ENCODE data around the gene PRKCA. TPM values are rescaled to one million over a fixed set of nuclear protein-coding genes. Genes with fewer than 3 reads are reported as not detected.
"Not testable (repeated sequence)": the region's sequence is repeated elsewhere in the genome, so short reads cannot be mapped to it uniquely, and the experiment has no call there.

The PRKCA gene
- polyA plus RNA-seq, 3 donors = 24.5 to 28.5 (median 27.0) TPM

GRCh38 chr17:66443606-66444005, 141.2 kb downstream of the PRKCA start:
- no peak for DNase-seq (ENCODE audit: extremely low read depth in 1 of 11, low read depth in 9 of 11, low spot score in 4 of 11)

DNA sequence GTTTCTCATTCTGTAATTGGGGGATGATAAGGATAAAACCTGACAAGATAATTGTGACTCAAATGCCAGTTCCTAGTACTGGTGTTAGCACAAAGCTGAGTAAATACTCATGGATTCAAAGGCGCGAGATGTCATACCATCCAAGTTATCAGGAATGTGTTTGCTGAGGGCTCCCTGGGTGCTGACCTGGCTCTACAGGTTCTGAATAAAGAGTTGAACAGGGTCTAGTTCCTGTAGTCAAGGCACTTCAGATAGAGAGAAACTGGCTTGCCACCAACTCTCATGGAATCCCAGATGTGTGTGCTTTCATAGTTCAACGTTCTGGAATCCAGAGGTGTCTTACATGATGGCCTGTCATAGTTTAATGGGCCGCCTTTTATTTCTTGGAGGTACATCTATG, 141.6 kb downstream of the PRKCA start:
- no peak for DNase-seq (ENCODE audit: extremely low read depth in 1 of 11, low read depth in 9 of 11, low spot score in 4 of 11)

DNA sequence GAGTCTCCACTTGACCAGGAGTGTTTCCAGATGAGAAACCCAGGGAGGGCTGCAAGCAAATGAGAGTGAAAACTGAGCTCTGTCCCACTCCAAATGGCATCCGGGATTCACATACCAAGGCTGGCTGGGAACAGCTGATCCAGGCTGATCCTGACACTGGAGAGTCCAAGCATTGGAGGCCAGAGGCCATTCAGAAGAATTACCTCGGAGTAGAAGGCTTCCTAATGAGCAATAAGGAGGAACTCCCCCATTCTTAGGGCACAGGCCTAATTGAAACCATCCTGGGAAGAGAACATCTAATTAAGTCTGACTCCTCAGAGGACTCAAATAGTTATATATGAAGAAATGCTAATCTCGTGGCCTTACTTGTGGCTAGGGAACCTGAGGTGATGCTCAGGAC, 142.8 kb downstream of the PRKCA start:
- no peak for DNase-seq (ENCODE audit: extremely low read depth in 1 of 11, low read depth in 9 of 11, low spot score in 4 of 11)

DNA sequence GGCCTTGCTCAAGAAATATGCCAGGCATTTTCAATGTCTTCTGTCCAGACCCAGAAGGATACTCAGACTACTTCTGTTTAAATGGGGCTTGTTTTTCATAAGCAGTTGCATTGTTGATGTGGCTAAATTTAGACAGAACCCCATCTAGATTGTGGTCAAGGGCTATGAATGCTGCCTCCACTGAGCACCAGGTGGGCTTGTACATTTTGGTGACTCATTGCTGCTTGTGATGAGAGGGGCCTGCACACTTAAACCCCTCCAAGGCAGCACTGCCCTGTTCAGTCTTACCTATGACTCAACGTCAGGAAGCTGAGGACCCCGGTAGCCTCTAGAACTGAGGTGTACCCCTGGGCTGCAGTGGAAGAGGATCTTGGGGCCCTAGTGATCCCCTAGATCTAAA, 144.0 kb downstream of the PRKCA start:
- no peak for DNase-seq (ENCODE audit: extremely low read depth in 1 of 11, low read depth in 9 of 11, low spot score in 4 of 11)

DNA sequence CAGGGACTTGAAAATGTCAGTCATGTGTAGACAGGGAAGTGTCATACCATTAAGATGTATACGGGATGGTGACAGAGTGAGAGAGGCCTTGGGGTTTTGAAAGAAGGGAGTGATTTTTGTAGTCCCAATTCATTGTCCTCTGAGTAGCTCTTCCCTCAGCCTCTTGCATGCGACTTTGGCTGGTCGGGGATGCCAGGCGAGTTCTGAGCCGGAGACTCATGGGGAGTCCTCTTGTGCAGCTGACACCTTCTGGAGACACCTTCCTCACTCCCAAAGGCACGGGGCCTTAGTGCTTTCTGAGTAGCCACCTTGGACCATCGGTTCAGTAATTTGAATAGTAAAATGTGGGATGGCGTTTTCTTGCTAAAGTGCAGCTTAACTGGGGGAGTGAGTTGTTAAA, 144.7 kb downstream of the PRKCA start:
- DNase-seq (ENCODE audit: extremely low read depth in 1 of 11, low read depth in 9 of 11, low spot score in 4 of 11) = no peak

- DNase-seq (ENCODE audit: extremely low read depth in 1 of 11, low read depth in 9 of 11, low spot score in 4 of 11) = no peak
Observed at GRCh38 chr17:66448026-66448639, 145.7 kb downstream of the PRKCA start.

DNA sequence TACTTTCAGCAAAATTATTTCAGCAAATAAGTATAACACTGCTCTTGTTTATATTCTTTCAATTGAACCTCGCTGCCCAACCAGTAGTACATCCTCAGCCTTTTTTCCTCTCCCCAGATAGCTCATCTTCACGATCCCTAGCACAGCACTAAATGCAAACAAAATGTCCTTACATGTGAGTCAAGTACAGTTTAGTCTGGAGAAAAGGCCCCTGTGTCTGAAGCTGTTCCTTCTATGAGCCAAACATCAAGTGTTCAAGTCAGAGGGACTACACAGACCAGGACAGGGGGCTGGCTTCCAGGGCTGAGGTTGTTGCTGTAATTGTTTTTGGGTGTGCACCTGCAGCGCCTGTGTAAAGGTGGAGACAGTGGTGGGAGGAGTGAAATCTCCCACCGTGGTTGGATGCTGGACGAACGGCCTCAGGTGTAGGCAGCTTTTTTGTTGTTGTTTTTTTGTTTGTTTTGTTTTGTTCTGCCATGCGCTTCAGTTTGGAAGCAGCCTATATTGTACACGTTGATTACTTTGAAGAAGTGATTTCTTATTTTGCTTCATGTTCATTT, 147.1 kb downstream of the PRKCA start:
- no peak for DNase-seq (ENCODE audit: extremely low read depth in 1 of 11, low read depth in 9 of 11, low spot score in 4 of 11)

GRCh38 chr17:66450008-66450851, 147.8 kb downstream of the PRKCA start:
- no peak for DNase-seq (ENCODE audit: extremely low read depth in 1 of 11, low read depth in 9 of 11, low spot score in 4 of 11)

GRCh38 chr17:66450852-66451158, 148.4 kb downstream of the PRKCA start:
- DNase-seq (ENCODE audit: extremely low read depth in 1 of 11, low read depth in 9 of 11, low spot score in 4 of 11) = no peak

DNA sequence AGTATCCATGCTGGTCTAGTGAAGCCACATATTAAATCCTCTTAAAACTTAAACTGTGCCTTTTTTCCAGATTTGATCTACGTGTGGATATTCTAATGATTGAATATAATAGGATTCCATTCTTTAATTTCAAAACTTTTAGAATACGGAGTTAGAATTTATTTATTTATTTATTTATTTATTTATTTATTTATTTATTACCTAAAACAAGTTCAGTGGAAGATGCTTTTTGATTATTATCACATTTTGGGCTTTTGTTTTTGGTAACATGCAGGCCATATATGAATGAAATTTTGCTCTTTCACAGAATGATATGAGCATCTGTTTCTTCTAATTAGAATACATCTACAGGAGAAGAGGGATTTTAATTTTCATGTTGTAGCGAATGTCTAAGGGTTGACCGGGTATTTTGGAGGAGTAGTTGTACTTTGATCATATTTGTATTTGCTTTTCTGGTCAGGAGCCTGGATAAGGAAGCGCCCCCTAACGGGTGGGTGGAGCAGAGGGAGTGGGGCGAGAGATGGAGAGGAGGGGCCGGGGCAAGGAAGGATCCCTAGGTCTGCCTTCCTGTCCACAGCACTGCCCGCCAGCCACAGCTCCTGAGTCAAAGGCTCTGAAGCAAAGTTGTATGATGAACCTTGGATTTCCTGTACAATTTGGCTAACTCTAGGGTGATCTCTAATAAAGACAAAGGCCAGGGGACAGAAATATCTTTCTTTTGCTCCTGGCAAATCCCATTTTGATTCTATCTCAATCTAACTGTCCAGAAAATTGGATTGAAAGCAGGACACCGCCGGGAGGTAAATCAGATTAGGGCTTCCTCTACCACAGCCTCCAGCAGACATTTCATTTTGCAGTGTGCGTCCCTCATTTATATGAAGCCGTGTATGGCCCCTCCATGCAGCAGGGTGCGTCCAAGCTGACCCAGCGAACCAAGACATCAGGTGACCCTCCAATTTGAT, 149.1 kb downstream of the PRKCA start:
- no peak for DNase-seq (ENCODE audit: extremely low read depth in 1 of 11, low read depth in 9 of 11, low spot score in 4 of 11)

- DNase-seq (ENCODE audit: extremely low read depth in 1 of 11, low read depth in 9 of 11, low spot score in 4 of 11) = no peak
Observed at GRCh38 chr17:66455060-66455459, 152.6 kb downstream of the PRKCA start.

DNA sequence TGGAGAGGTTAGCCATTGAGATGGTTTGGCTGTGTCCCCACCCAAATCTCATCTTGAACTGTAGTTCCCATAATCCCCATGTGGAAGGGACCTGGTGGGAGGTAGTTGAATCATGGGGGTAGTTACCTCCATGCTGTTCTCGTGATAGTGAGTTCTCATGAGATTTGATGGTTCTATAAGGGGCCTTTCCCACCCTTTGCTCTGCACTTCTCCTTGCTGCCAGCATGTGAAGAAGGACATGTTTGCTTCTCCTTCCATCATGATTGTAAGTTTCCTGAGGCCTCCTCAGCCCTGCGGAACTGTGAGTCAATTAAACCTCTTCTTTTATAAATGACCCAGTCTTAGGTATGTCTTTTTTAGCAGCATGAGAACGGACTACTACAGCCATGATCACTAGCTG, 155.1 kb downstream of the PRKCA start:
- not testable (repeated sequence) for DNase-seq (ENCODE audit: extremely low read depth in 1 of 11, low read depth in 9 of 11, low spot score in 4 of 11)

GRCh38 chr17:66458782-66459181, 156.4 kb downstream of the PRKCA start:
- no peak for DNase-seq (ENCODE audit: extremely low read depth in 1 of 11, low read depth in 9 of 11, low spot score in 4 of 11)

DNA sequence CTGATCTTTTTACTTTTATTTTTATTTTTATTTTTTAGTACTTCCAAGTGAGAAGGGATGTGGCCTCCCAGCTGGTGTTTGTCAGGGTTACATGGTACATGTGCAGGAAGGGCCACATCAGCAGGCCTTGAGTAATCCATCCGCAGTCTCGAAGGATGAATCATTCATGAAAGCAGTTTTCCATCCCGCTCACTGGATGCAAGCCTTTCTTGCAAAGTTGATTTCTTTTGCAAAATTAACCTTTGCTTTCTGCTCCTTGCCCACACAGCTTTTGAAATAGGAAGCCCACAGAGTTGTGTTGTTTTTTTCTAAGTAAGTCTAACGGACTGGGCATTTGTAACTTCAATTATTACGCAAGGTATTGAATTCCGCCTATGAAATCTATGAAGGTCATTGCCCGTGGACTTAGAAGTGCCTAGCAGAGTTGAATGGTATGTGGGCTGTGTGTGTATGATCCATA, 157.4 kb downstream of the PRKCA start:
- peak in 5 of 11 donors; percentile 36 to 52 (median 47) for DNase-seq (ENCODE audit: extremely low read depth in 1 of 11, low read depth in 9 of 11, low spot score in 4 of 11)

DNA sequence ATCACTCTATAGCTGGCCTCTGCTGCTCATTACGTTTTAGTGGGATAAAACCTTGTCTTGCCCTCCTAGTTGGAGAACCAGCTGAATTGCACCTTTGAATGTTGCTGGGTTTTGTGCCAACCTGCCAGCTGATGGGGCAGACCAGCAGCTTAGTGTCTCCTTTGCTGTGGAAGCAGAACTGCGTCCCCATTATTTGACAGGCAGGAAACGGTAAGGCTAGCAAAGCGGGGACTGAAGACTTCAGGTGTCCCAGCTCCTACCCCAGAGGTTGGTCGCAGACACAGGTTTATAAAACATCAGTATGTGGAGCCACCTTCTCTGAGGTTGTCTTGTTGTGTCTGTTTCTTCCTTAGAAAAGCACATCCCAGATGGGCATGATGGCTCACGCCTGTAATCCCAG, 158.1 kb downstream of the PRKCA start:
- no peak for DNase-seq (ENCODE audit: extremely low read depth in 1 of 11, low read depth in 9 of 11, low spot score in 4 of 11)

DNA sequence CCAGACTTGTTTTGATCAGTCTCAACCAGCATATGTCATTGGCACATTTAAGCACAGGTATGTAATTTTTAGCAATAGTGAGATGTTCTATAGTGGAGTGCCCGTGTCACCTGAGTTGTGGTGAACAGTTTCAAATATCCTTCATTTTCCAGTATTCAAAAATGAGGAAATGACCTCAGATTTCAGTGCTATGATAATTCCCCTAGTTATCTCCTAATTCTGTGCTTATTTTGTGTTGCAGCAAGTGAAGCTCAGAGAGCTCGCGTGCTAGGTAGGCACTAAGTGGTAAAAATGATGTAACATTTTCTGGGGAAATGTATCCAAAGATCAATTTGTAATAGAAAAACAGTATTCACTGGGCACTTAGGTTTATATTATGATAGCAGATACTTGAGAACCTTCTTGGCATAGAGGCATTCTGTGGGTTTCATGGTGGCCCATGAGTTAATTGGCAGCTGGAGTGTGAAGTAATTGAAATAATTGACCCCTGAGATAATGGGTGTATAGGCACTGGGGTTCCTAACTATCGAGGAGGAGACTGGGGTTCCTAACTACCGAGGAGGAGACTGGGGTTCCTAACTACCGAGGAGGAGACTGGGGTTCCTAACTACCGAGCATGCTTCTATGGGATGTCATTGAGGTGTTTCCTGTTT, 159.1 kb downstream of the PRKCA start:
- DNase-seq (ENCODE audit: extremely low read depth in 1 of 11, low read depth in 9 of 11, low spot score in 4 of 11) = no peak

DNA sequence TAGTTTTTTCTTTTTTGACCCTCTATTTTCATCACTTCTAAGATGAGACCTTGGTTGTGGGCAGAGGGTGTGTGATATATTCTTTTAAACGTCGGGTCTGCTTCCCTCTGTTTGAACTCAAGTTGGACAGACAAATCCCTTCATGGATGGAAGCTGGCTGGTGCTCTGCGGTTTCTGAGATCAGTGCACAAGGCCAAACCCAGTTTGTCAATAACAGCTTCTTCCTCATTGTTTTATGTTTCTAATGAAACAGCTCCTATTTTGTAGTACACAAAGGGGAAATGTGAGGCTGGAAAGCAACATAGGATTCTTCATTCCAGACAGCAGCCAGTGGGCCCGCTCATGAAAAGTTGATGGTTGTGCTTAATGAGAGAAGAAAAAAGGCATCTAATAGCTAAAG, 159.6 kb downstream of the PRKCA start:
- no peak for DNase-seq (ENCODE audit: extremely low read depth in 1 of 11, low read depth in 9 of 11, low spot score in 4 of 11)

DNA sequence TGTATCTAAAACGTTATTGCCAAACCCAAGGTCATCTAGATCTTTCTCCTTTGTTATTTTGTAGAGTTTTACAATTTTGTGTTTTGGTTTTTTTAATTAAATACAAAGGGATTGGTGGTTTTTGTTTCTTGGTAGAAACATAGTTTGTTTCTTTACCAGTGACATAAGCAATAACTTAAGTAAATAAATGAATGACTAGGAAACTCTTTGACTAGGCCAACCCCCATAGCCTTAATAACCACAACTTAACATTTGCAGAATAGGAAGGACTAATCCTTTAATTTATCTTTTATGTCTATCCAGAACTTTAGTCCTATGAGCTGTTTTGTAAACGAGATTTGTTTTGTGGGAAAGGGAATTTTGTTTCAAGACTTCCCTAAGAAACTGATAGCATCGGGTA, 162.5 kb downstream of the PRKCA start:
- no peak for DNase-seq (ENCODE audit: extremely low read depth in 1 of 11, low read depth in 9 of 11, low spot score in 4 of 11)

- no peak for DNase-seq (ENCODE audit: extremely low read depth in 1 of 11, low read depth in 9 of 11, low spot score in 4 of 11)
Observed at GRCh38 chr17:66465701-66466100, 163.3 kb downstream of the PRKCA start.
